GM19351 (cell line): ENCODE results near the gene MRPL12.
"Not testable (repeated sequence)": the region's sequence is repeated elsewhere in the genome, so short reads cannot be mapped to it uniquely, and the experiment has no call there.

Source experiments
- ATAC-seq: cut with Tn5 transposase; IDR thresholded peaks from one replicate; pipeline ENCODE4 v1.9.1; 2021; ENCODE audit warnings: mild to moderate bottlenecking, moderate library complexity; ENCODE audit not compliant: unreplicated experiment

The MRPL12 gene

DNA sequence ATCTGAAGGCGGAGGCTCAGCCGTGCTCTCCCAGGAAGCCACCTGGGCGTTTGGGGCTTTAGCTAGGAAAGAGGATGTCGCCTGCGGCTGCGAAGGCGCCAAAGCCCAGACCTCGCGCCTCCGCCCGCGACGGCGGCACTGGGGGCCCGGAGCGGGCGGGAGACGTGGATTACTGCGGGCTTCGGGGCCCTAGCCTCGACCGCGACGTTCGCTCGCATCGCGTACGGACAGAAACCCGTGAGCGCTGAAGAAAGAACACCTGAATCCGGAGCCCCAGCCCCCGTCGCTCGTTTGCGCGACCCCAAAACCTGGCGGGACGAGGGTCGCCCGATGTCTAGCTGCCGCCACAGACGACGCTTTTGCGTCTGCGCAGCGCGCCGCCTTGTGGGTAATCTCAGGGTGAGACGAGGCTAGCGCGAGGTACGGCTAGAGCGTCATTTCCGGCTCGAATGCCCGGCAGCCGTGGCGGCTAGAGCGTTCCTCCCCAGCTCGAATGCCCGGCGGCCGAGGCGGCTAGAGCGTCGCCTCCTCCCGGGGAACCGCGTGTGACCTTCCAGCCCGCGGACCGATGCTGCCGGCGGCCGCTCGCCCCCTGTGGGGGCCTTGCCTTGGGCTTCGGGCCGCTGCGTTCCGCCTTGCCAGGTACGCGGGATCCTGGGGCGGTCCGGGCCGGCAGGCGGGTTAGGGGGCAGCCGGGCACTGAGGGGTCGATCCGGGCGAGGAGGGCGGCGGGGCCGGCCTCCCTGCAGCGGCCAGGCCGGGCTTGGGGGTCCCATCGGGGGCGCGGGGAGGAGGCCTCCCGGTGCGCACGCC, at the start of gene MRPL12:
TSS of gene MRPL12 (plus strand) at position 434 of the 813 bp plus-strand sequence. CDS start at position 569, 135 bp downstream.
- peak; percentile 83 for ATAC-seq

- ATAC-seq: no peak
Observed at GRCh38 chr17:81655378-81656117, 47.6 kb upstream of the MRPL12 start.

- ATAC-seq: no peak
Observed at GRCh38 chr17:81656118-81656743, 46.9 kb upstream of the MRPL12 start, which contains the start of gene PDE6G. Gene PDE6G, minus strand, starts transcription at chr17:81656542. Its CDS starts 3,237 bp downstream, at chr17:81653305.

DNA sequence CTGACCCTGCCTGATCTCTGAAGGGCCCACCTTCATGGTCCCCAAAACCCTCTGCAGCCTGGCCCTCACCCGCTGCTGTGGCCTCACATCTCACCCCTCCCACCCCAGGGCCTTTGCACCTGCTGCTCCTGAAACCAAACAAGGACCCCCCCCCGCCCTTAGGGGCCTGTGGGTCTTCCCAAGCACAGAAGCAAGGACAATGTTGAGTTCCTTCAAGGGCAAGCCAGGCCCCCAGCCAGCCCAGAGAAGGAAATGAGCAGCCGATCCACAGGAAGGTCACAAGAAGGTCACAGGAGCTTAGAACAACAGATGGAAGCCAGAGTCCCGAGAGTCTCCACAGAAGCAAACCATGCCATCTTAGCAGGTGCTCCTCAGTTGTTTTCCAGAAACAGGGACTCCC, 46.3 kb upstream of the MRPL12 start:
- no peak for ATAC-seq

- ATAC-seq: no peak
Observed at GRCh38 chr17:81659038-81659437, 44.1 kb upstream of the MRPL12 start.

DNA sequence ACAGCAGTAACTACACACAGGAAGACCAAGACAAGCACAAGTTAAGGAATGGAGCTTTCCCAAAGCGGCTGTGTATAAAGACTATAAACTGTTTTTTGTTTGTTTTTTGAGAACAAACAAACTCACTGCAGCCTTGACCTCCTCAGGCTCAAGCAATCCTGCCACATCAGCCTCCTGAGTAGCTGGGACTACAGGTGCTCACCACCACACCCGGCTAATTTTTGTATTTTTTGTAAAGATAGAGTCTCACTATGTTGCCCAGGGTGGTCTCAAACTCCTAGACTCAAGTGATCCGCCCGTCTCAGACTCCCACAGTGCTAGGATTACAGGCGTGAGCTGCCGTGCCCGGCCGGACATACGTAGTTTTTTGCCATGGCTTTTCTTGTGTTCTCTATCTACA, 42.7 kb upstream of the MRPL12 start:
- no peak for ATAC-seq

GRCh38 chr17:81662002-81662401, 41.2 kb upstream of the MRPL12 start:
- no peak for ATAC-seq

DNA sequence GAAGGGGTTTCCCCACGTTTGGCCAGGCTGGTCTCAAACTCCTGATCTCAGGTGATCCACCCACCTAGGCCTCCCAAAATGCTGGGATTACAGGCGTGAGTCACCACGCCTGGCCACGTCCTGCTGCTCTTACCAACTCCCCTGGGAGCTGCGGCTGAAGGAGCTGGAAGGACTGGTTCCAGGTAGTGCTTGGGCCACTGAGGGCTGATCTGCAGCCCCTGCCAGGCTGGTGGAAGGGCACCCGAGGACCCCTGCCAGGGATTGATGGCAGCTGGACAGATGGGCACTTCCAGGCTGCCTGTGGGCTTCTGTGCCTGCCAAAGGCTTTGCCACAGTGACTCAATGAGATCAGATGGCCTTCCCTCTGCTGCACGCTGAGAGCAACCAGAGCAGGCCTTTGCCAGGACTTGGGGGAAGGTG, 39.1 kb upstream of the MRPL12 start:
- ATAC-seq: no peak

- ATAC-seq: no peak
Observed at GRCh38 chr17:81665205-81666091, 37.7 kb upstream of the MRPL12 start.

DNA sequence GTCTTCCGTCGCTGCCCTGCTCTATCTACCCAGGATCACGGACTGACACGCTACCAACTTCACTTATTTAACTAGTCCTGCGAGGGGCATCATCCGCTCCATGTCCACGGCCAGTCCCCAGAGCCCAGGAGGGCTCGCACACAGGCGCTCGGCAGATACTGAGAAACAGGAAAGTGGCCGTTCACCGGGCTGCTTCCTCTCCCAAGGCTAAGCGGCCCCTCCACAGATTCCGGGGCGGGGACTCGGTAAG, 37.1 kb upstream of the MRPL12 start:
- no peak for ATAC-seq

DNA sequence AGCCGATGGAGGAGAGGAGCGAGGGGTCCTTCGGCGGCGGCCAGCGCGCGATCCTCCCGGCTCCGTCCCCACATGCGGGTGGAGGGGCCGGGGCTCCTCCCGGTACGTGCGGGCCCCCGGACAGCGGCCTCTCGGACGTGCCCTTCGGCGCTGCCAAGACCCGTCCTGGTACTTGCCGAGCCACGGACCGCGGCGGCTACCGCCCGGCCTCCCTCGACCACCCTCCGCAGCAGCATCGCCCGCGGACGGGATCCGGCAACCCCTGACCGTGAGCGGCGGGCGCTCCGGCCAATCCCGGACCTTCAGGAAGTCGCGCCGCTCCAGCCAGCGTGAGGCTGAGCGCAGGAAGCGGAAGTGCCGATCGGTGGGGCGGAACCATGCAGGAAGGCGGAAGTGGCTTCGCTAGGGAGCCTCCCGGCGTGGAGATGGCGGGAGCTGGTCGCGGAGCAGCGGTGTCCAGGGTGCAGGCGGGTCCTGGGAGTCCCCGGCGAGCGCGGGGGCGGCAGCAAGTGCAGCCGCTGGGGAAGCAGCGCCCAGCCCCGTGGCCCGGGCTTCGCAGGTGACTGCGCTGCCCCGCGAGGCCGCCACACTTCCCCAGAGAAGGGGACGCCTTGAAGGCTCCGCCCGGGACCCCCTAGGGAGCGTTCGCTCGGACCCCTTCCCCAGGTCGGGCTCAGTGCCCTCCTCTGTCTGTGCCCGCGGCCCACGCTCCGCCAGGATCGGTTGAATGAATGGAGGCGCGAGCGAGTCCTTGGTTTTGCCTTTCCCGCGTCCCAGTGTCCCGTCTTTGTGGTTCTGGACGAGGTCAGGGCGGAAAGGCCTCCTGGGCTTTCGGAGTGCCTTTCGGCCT, 36.6 kb upstream of the MRPL12 start, which contains the start of the genes CCDC137 and OXLD1:
TSS of gene CCDC137 (plus strand) at position 396 of the 850 bp plus-strand sequence. CDS start at position 426, 30 bp downstream.
TSS of gene OXLD1 (minus strand) at position 264 of the 850 bp plus-strand sequence. CDS start at position 236, 28 bp downstream.
- ATAC-seq: peak; percentile 88

DNA sequence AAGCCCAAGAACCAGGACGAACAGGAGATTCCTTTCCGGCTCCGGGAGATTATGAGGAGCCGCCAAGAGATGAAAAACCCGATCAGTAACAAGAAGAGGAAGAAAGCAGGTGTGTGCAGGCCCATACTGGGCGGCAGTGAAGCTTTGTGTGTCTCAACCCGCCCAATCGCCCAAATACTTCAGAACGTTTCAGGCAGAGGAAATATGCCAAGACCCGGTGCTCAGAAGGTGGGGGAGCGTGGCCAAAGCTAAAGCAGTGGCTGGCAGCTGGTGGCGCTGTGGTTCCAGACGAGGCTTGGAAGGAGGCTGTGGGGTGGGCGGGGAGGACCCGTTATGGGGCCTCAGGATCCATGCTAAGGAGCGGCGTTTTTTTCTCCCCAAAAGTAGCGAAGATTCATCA, 35.4 kb upstream of the MRPL12 start:
- no peak for ATAC-seq

GRCh38 chr17:81672504-81672903, 30.7 kb upstream of the MRPL12 start:
- ATAC-seq: no peak

DNA sequence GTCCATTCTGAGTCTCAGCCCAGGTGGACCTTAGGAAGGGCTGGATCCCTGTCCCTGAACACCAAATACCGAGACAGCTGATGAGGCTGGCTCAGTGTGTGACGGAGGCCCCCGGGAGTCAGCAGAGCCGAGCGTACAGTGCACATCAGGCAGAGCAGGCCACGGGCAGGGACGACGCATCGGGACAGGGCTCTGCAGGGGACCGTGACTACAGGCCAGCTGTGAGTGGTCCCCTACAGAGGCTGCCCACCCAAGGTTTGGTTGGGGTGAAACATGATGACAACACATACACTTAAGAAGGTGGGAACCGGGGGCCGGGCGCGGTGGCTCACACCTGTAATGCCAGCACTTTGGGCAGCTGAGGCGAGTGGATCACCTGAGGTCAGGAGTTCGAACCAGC, 30.2 kb upstream of the MRPL12 start:
- no peak for ATAC-seq

- no peak for ATAC-seq
Observed at GRCh38 chr17:81673561-81674258, 29.5 kb upstream of the MRPL12 start.

GRCh38 chr17:81675515-81676221, 27.5 kb upstream of the MRPL12 start:
- not testable (repeated sequence) for ATAC-seq

- no peak for ATAC-seq
Observed at GRCh38 chr17:81676906-81677305, 26.3 kb upstream of the MRPL12 start.

DNA sequence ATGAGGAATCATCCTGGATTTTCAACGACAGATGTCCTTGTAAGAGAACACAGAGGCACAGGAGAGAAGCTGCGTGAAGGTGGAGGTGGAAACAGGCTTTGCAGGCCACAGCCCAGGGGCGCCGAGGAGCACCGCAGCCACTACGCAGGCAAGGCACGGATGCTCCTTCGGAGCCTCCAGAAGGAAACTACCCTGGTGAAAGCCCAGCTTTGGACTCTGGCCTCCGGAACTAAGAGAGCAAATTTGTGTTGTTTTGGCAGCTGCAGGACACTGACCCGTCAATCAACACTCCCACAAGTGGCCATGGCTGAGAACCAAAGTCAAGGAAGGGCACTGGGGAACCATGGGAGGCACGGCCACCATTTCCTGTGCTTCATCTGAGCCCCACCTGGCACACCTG, 23.0 kb upstream of the MRPL12 start:
- no peak for ATAC-seq
